Esophagus muscularis mucosa (tissue), 4 donors: ENCODE measurements around the gene KCTD1. TPM values are rescaled to one million over a fixed set of nuclear protein-coding genes. Genes with fewer than 3 reads are reported as not detected.

Source experiments
- DNase-seq: peaks from one replicate; pipeline ENCODE4 v3.0.0-alpha.2; 2017; ENCODE audit errors: extremely low spot score
- H3K27ac ChIP-seq, 4 donors: fragments of 200-600 bp; sonication (generic); replicated peaks in 1 of 4; 1 replicate in 3 of 4; 2 replicates in 1 of 4; pipeline ENCODE4 v1.5.1; 2016 to 2019; ENCODE audit warnings: mild to moderate bottlenecking in 1 of 4
- H3K27me3 ChIP-seq, 4 donors: fragments of 200-600 bp; sonication (generic); one replicate each; pipeline versions ENCODE4 v1.5.1 to v1.6.0; 2016 to 2019
- H3K36me3 ChIP-seq, 4 donors: fragments of 200-600 bp; sonication (generic); one replicate each; pipeline ENCODE4 v1.5.1; 2016 to 2019
- H3K4me1 ChIP-seq, 4 donors: fragments of 200-600 bp; sonication (generic); one replicate each; pipeline ENCODE4 v1.5.1; 2016 to 2019
- H3K4me3 ChIP-seq, 4 donors: fragments of 200-600 bp; sonication (generic); 1 replicate in 2 of 4; 2 replicates in 2 of 4; pipeline ENCODE4 v1.5.1; 2016 to 2019; ENCODE audit warnings: mild to moderate bottlenecking in 4 of 4, moderate library complexity in 1 of 4
- H3K9me3 ChIP-seq, 4 donors: fragments of 200-600 bp; sonication (generic); 1 replicate in 3 of 4; 2 replicates in 1 of 4; pipeline ENCODE4 v1.5.1; 2016 to 2019
- EP300 ChIP-seq: sonication (generic); formaldehyde crosslinking; IDR thresholded peaks from one replicate; pipeline ENCODE4 v1.6.1; 2017; ENCODE audit warnings: antibody characterized with exemption
- POLR2A ChIP-seq: fragments of 450-650 bp; IDR thresholded peaks from one replicate; pipeline ENCODE4 v1.6.1; 2017; ENCODE audit warnings: antibody characterized with exemption, moderate library complexity, mild to moderate bottlenecking, low read depth
- POLR2AphosphoS5 ChIP-seq, 2 donors: sonication (generic); formaldehyde crosslinking; IDR thresholded peaks; one replicate each; pipeline ENCODE4 v1.6.1; 2017; ENCODE audit warnings: antibody characterized with exemption in 2 of 2
- WGBS: methylation state at CpG from one replicate; pipeline ENCODE4 v1.1.5; 2018; 5-methylcytosine and 5-hydroxymethylcytosine counted together
- intact Hi-C: fragments of 100-400 bp; cut with DNase I; formaldehyde crosslinking; loops from one replicate; pipeline ENCODE4 v1.15.1; 2023
- total RNA-seq, 4 donors: library from RNA; depleted of rRNA; stranded (reverse); fragments of >200 nt; gene quantifications; one replicate each; pipeline versions ENCODE4 v1.1.0 to v1.2.1, GENCODE V29; 2016
- TF ChIP-seq, protein P1 (sequence below), 3 experiments: fragments of 200-600 bp in 2 of 3; fragments of 450-650 bp in 1 of 3; sonication (generic) in 2 of 3; IDR thresholded peaks; one replicate each; pipeline ENCODE4 v1.5.1; 2017 to 2019; ENCODE audit warnings: antibody characterized with exemption in 3 of 3, mild to moderate bottlenecking in 2 of 3, moderate library complexity in 1 of 3

KCTD1 gene
- total RNA-seq, 4 donors from 2014 or later = 7.1 to 17.6 (median 12.7) TPM

GRCh38 chr18:26549263-26550094 is 1.1 kb upstream of the KCTD1 start:
- H3K36me3 ChIP-seq = no peaks in the 10 kb centered on the region
- DNase-seq = no peak
- H3K4me1 ChIP-seq = peaks cover 36 to 61% (median 57%) of the 10 kb centered on the region in 4 donors
- H3K4me3 ChIP-seq = peak overlapping the region; percentile 66 to 92 (median 74)
- H3K27me3 ChIP-seq = peaks cover 0 to 35% (median 9%) of the 10 kb centered on the region in 4 donors
- under 1% methylated on average over 20 of the region's 71 CpGs for WGBS
- TF ChIP-seq POLR2AphosphoS5 (IDR thresholded peaks at IDR 0.05) (peak in 1 of 2 donors; percentile 64), POLR2A (no peak), EP300 (no peak)
- TF ChIP-seq, protein P1, sequence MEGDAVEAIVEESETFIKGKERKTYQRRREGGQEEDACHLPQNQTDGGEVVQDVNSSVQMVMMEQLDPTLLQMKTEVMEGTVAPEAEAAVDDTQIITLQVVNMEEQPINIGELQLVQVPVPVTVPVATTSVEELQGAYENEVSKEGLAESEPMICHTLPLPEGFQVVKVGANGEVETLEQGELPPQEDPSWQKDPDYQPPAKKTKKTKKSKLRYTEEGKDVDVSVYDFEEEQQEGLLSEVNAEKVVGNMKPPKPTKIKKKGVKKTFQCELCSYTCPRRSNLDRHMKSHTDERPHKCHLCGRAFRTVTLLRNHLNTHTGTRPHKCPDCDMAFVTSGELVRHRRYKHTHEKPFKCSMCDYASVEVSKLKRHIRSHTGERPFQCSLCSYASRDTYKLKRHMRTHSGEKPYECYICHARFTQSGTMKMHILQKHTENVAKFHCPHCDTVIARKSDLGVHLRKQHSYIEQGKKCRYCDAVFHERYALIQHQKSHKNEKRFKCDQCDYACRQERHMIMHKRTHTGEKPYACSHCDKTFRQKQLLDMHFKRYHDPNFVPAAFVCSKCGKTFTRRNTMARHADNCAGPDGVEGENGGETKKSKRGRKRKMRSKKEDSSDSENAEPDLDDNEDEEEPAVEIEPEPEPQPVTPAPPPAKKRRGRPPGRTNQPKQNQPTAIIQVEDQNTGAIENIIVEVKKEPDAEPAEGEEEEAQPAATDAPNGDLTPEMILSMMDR (IDR thresholded peaks at IDR 0.05) = no peak
- intact Hi-C loops = loop anchor here (5.0 to 10.0 kb wide), 2 partner anchors 103 to 165 kb away; no protein-coding TSS in a partner anchor
- H3K9me3 ChIP-seq = no peaks in the 10 kb centered on the region
- peak overlapping the region; percentile 73 to 83 (median 78) for H3K27ac ChIP-seq

DNA sequence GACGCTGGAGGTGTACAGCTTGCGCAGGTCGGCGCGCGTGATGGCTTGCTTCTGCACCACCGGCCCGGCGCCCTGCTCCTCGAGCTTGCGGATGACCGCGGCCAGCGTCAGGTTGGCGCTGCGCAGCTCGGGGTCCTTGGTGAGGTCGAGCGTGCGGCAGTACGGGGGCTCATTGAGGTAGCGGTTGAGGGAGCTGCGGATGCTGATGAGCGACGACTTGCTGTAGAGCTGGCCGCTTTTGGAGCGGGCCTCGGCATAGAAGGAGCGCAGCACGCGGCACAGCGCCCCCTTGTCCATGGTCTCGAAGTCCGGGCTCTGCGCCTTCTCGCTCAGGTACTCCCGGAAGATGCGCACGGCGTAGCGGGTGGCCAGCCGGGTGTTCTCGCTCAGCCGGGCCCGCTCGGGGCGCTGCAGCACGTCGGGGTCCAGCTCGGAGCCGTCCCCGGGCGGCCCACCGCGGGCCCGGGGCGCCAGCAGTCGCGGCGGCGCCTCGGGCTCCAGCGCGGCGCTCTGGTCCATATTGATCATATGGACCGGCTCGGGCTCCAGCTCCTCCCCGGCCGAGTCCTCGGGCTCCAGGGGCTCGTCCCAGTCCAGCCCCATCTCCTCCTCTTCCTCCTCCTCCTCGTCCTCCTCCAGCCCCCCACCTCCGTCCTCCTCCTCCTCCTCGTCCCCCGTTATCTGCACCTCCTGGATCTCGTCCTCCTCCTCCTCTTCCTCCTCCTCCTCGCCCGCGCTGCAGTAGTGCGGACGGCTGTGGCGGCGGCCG is 523 bp downstream of the KCTD1 start:
- WGBS = under 1% methylated on average over 25 of the region's 84 CpGs
- H3K9me3 ChIP-seq = no peaks in the 10 kb centered on the region
- H3K27ac ChIP-seq = peak overlapping the region; percentile 73 to 83 (median 78)
- TF ChIP-seq POLR2AphosphoS5 (IDR thresholded peaks at IDR 0.05) = peak in 1 of 2 donors; percentile 40
- TF ChIP-seq, protein P1 (IDR thresholded peaks at IDR 0.05) = peak; percentile 23 to 51 (median 33)
- TF ChIP-seq POLR2A = no peak
- no peak for TF ChIP-seq EP300
- H3K4me3 ChIP-seq = peak overlapping the region; percentile 66 to 92 (median 74)
- no peaks in the 10 kb centered on the region for H3K36me3 ChIP-seq
- peaks cover 0 to 29% (median 9%) of the 10 kb centered on the region in 4 donors for H3K27me3 ChIP-seq
- intact Hi-C loops = loop anchor here (5.0 to 10.0 kb wide), 2 partner anchors 104 to 163 kb away; no protein-coding TSS in a partner anchor
- DNase-seq = no peak
- H3K4me1 ChIP-seq = peaks cover 36 to 69% (median 61%) of the 10 kb centered on the region in 4 donors

DNA sequence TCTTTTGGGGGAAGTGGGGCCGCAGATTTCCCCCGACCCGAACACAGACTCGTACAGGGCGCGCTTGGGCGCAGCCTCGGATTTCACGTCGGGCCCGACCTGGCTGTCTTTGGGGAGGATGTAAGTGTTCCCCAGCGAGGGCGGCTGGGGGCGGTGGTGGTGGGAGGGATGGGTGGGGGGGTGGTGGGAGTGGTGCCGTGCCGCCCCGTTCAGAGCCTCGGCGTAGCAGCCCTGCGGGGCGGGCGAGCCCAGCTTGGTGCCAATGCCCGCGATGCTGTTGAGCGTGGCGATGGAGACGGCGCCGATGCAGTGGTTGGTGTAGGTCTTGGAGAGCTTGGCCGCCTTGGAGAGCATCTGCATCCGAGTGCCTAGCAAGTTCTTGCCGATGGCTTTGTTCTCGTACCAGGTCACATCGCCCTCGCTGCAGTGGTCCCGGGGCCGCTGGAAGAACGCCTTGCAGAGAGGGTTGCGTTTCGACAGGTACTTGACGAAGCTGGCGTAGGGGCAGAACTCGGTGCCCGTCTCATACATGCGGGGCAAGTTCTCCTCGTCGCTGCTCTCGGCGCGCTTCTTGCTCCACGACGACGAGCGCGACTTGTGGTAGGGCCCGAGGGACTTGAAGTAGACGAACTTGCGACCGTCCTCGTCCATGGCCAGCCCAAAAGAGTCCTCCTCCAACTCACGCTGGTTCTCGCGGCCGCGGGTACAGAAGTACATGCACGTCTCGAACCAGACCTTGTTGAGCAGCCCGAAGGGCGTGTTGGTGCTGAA is 1.3 kb downstream of the KCTD1 start:
- peak overlapping the region in 2 of 4 donors; percentile 81 to 83 for H3K27ac ChIP-seq
- 52% methylated on average over 43 of the region's 69 CpGs for WGBS
- peak; percentile 86 for DNase-seq

DNA sequence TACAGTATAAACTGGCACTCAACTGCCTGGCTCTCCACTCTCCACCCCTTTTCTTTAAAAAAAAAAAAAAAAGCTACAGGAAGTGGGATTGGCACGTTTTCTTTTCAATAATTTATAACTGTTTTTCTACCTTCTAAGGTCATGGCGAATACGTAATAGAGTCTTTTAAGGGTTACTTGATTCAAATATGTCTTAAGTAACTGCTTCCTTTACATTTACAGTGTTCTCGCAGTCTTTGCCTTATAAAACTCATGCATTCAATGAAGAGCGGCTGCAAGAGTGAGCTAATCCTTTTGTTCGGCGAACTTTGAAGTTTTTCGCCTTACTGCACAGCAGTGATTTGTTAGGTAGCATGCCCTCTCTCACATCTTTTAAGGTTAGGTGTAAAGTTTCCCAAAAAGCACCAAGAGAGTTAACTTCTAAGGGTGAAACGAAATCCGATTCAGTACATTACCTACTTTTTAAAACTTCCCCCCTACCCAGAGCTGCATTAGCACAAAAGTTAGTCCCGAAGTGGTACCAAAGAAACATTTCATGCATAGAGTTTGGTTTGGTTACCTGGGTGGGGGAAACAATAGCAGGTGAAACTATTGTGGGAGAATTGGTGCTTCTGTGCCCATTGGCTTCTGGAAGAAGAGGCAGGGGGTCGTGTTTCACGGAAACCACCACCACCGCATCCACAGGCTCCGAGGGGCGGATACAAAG is 2.0 kb downstream of the KCTD1 start:
- WGBS = 81% methylated on average over 16 of the region's 16 CpGs
- no peaks in the 10 kb centered on the region for H3K36me3 ChIP-seq
- H3K27ac ChIP-seq = no peak overlapping the region
- intact Hi-C loops = loop anchor here (5.0 to 10.0 kb wide), 2 partner anchors 106 to 162 kb away; no protein-coding TSS in a partner anchor
- H3K4me1 ChIP-seq = peaks cover 36 to 68% (median 61%) of the 10 kb centered on the region in 4 donors
- no peak for DNase-seq
- peak overlapping the region; percentile 66 to 92 (median 74) for H3K4me3 ChIP-seq
- no peak for TF ChIP-seq EP300
- TF ChIP-seq, protein P1 (IDR thresholded peaks at IDR 0.05) = no peak
- TF ChIP-seq POLR2AphosphoS5 (IDR thresholded peaks at IDR 0.05) = no peak
- no peak for TF ChIP-seq POLR2A
- H3K27me3 ChIP-seq = peaks cover 0 to 14% (median 8%) of the 10 kb centered on the region in 4 donors
- H3K9me3 ChIP-seq = no peaks in the 10 kb centered on the region

More for the DNA sequence above, 1.3 kb downstream of the KCTD1 start:
- Histone ChIP-seq H3K4me3 (peak overlapping the region; percentile 66 to 92 (median 74)), H3K9me3 (no peaks in the 10 kb centered on the region), H3K36me3 (no peaks in the 10 kb centered on the region), H3K27me3 (peaks cover 0 to 22% (median 9%) of the 10 kb centered on the region in 4 donors), H3K4me1 (peaks cover 36 to 69% (median 61%) of the 10 kb centered on the region in 4 donors)
- intact Hi-C loops = loop anchor here (5.0 to 10.0 kb wide), 2 partner anchors 105 to 162 kb away; no protein-coding TSS in a partner anchor
- TF ChIP-seq POLR2A = no peak
- TF ChIP-seq EP300 = no peak
